K562 (cell line): ENCODE data around the gene CHAF1A. TPM values are rescaled to one million over a fixed set of nuclear protein-coding genes. Genes with fewer than 3 reads are reported as not detected.

ENCODE experiments used
- ATAC-seq: fragments of 200-7000 bp; cut with Tn5 transposase; 3 replicates; pipeline ENCODE4 v1.9.1; 2020; ENCODE audit warnings: moderate library complexity
- BruUV-seq: library from RNA; stranded (reverse); fragments of 400-500 nt; replicated peaks from 2 replicates; lab custom pipeline; 2021; lab: Mats Ljungman, UMichigan
- CTCF ChIA-PET: fragments of 300-600 bp; formaldehyde crosslinking; extraction: SDS; loops from one replicate; lab custom pipeline; 2021; ENCODE audit warnings: low intra/inter-chr PET ratio; lab: Yijun Ruan, JAX
- POLR2A ChIA-PET: fragments of 300-600, 350-650 bp; sonication (Branson Sonifier 250); formaldehyde crosslinking; extraction: SDS; loops from one replicate; lab custom pipeline; 2021; ENCODE audit warnings: antibody characterized with exemption, inconsistent platforms; lab: Yijun Ruan, JAX
- DNase-seq, 4 experiments: peaks; one replicate each; pipeline versions ENCODE4 v3.0.0 to v3.0.0-alpha.2; 2011 to 2018; ENCODE audit warnings: low spot score in 3 of 4, mixed read lengths in 3 of 4; ENCODE audit errors: extremely low read depth in 1 of 4
- FAIRE-seq: peaks from 2 replicates; lab custom pipeline; 2011; peaks lifted over from hg19 to GRCh38; lab: Jason Lieb, UNC
- H2AFZ ChIP-seq: 2 replicates; pipeline ENCODE4 v1.6.0; 2011; ENCODE audit warnings: low read depth, low read length, control low read depth, inconsistent platforms
- H3K27ac ChIP-seq: fragments of 200-600 bp; 3 replicates; pipeline ENCODE4 v1.8.0; 2011; ENCODE audit warnings: low read depth, mild to moderate bottlenecking, control low read depth, inconsistent platforms, low read length, moderate library complexity, mixed read lengths; ENCODE audit errors: extremely low read depth
- H3K27me3 ChIP-seq, 2 experiments: fragments of 300-600 bp in 1 of 2; 2 replicates in 1 of 2; 3 replicates in 1 of 2; pipeline versions ENCODE4 v1.6.0 to v1.8.0; 2011; ENCODE audit warnings: inconsistent platforms in 2 of 2, low read length in 2 of 2, mild to moderate bottlenecking in 1 of 2, mixed read lengths in 1 of 2, moderate library complexity in 1 of 2; ENCODE audit not compliant: control insufficient read depth in 2 of 2, insufficient read depth in 2 of 2
- H3K36me3 ChIP-seq: fragments of 300-600 bp; 3 replicates; pipeline ENCODE4 v1.8.0; 2011; ENCODE audit warnings: mild to moderate bottlenecking, low read length, inconsistent platforms; ENCODE audit not compliant: control insufficient read depth, insufficient read depth
- H3K4me1 ChIP-seq, 2 experiments: fragments of 200-600 bp in 1 of 2; replicated peaks in 1 of 2; 2 replicates in 1 of 2; 3 replicates in 1 of 2; pipeline versions ENCODE4 v1.5.1 to v1.8.0; 2011; ENCODE audit warnings: inconsistent platforms in 2 of 2, low read length in 2 of 2, mild to moderate bottlenecking in 1 of 2, mixed read lengths in 1 of 2, moderate library complexity in 1 of 2; ENCODE audit not compliant: control insufficient read depth in 2 of 2, insufficient read depth in 2 of 2
- H3K4me2 ChIP-seq: 2 replicates; pipeline ENCODE4 v1.6.1; 2011; ENCODE audit warnings: low read length, control low read depth, inconsistent platforms, mixed read lengths; ENCODE audit not compliant: insufficient read depth
- H3K4me3 ChIP-seq: fragments of 200-600 bp; sonication (generic), shearing (Covaris generic); 2 replicates; pipeline ENCODE4 v1.5.1; 2016; ENCODE audit warnings: control low read depth, inconsistent platforms
- H3K79me2 ChIP-seq: fragments of 200-600 bp; 3 replicates; pipeline ENCODE4 v1.8.0; 2011; ENCODE audit warnings: low read length, inconsistent platforms; ENCODE audit not compliant: control insufficient read depth, insufficient read depth
- H3K9ac ChIP-seq, 2 experiments: 2 replicates each; pipeline versions ENCODE4 v1.6.0 to v1.6.1; 2011; ENCODE audit warnings: low read depth in 2 of 2, low read length in 2 of 2, control low read depth in 1 of 2, inconsistent platforms in 1 of 2, mild to moderate bottlenecking in 1 of 2, mixed read lengths in 1 of 2; ENCODE audit not compliant: insufficient read depth in 1 of 2
- H3K9me1 ChIP-seq: one replicate; pipeline ENCODE4 v1.6.0; 2011; ENCODE audit warnings: inconsistent platforms, mild to moderate bottlenecking, low read length, moderate library complexity; ENCODE audit not compliant: control insufficient read depth, insufficient read depth
- H3K9me3 ChIP-seq: replicated peaks from 2 replicates; pipeline ENCODE4 v1.5.1; 2011; ENCODE audit warnings: low read depth, low read length, inconsistent platforms; ENCODE audit not compliant: control insufficient read depth, insufficient read depth
- H4K20me1 ChIP-seq: replicated peaks from 2 replicates; pipeline ENCODE4 v1.6.1; 2011; ENCODE audit warnings: low read length, inconsistent platforms, mixed read lengths; ENCODE audit not compliant: control insufficient read depth, insufficient read depth
- CTCF ChIP-seq, 3 experiments: IDR thresholded peaks in 2 of 3; conservative IDR thresholded peaks in 1 of 3; 2 replicates each; pipeline ENCODE4 v1.5.1; 2011 to 2012; ENCODE audit warnings: low read length in 3 of 3, mild to moderate bottlenecking in 3 of 3, control low read depth in 2 of 3, improper control_type of control experiment in 1 of 3, inconsistent platforms in 1 of 3, low read depth in 1 of 3, mixed read lengths in 1 of 3, moderate library complexity in 1 of 3; ENCODE audit not compliant: insufficient read depth in 2 of 3
- RBM14 ChIP-seq: fragments of 200-400 bp; formaldehyde crosslinking; IDR thresholded peaks from 2 replicates; pipeline ENCODE4 v1.6.1; 2018; ENCODE audit warnings: low read depth, mild to moderate bottlenecking, low read length, moderate library complexity, borderline replicate concordance; ENCODE audit not compliant: insufficient read depth
- SIN3B ChIP-seq: fragments of 450-650 bp; IDR thresholded peaks from 2 replicates; pipeline ENCODE4 v1.6.1; 2017; ENCODE audit warnings: low read depth, mild to moderate bottlenecking, moderate library complexity
- STAT5B ChIP-seq: fragments of 250-450 bp; sonication (Bioruptor Pico); IDR thresholded peaks from 2 replicates; pipeline ENCODE4 v1.8.0; 2021; ENCODE audit warnings: mild to moderate bottlenecking, inconsistent platforms
- SUPT5H ChIP-seq: fragments of 450-650 bp; IDR thresholded peaks from 2 replicates; pipeline ENCODE4 v1.6.1; 2016
- TRIM28 ChIP-seq: fragments of 450-650 bp; IDR thresholded peaks from 2 replicates; pipeline ENCODE4 v1.6.1; 2017
- XRCC4 ChIP-seq: IDR thresholded peaks from one replicate; pipeline ENCODE4 v1.6.1; 2011; ENCODE audit not compliant: insufficient read depth, insufficient read length; ENCODE audit errors: extremely low read depth
- ZBTB1 ChIP-seq: sonication (generic); formaldehyde crosslinking; IDR thresholded peaks from 2 replicates; pipeline ENCODE4 v1.8.1; 2023; ENCODE audit warnings: missing genetic modification reagents, low read depth, mild to moderate bottlenecking, borderline replicate concordance
- ZBTB43 ChIP-seq: sonication (generic); formaldehyde crosslinking; IDR thresholded peaks from 2 replicates; pipeline ENCODE4 v1.8.0; 2023; ENCODE audit warnings: mild to moderate bottlenecking, missing genetic modification reagents
- ZNF449 ChIP-seq: fragments of 250-450 bp; sonication (Bioruptor Pico); IDR thresholded peaks from 2 replicates; pipeline ENCODE4 v1.8.0; 2022; ENCODE audit warnings: moderate library complexity, mild to moderate bottlenecking, inconsistent platforms
- WGBS: fragments of 100-300 bp; shearing (Covaris generic); methylation state at CpG from one replicate; pipeline ENCODE4 v1.1.6; 2016; ENCODE audit warnings: low coverage, mixed read lengths; ENCODE audit not compliant: insufficient coverage; ENCODE audit errors: missing lambda C conversion rate; 5-methylcytosine and 5-hydroxymethylcytosine counted together
- in situ Hi-C: fragments of 300-500 bp; cut with MboI; formaldehyde crosslinking; loops from 4 replicates; pipeline ENCODE4 v1.15.0; 2018; ENCODE audit warnings: inconsistent platforms, mixed read lengths
- intact Hi-C: fragments of 100-400 bp; cut with micrococcal nuclease; formaldehyde crosslinking; loops from 2 replicates; pipeline ENCODE4 v1.14.2; 2022
- polyA plus RNA-seq, 8 experiments: library from polyadenylated mRNA; depleted of rRNA in 4 of 8; stranded (reverse) in 5 of 8; unstranded in 3 of 8; fragments of >200 nt; fragmentation: Nextera tagmentation in 2 of 8; fragmentation: Illumina TruSeq in 1 of 8; extraction: Ambion mirVana in 2 of 8; extraction: Trizol in 1 of 8; gene quantifications; 2 replicates each; pipeline versions ENCODE4 v1.2.1 to v1.2.3, GENCODE V29; 2011 to 2014; ENCODE audit warnings: inconsistent platforms in 1 of 8, missing spikeins in 1 of 8
- total RNA-seq, 7 experiments: library from RNA; depleted of rRNA in 6 of 7; stranded (reverse); fragments of >200 nt in 6 of 7; fragmentation: Illumina TruSeq in 2 of 7; extraction: Trizol in 2 of 7; gene quantifications; 2 replicates each; pipeline versions ENCODE4 v1.2.1 to v1.2.3, GENCODE V29; 2011 to 2021; ENCODE audit warnings: low replicate concordance in 1 of 7
- TF ChIP-seq, protein P1 (sequence below): fragments of 250-450 bp; sonication (Bioruptor Pico); IDR thresholded peaks from 2 replicates; pipeline ENCODE4 v1.8.0; 2022; ENCODE audit warnings: moderate library complexity, mild to moderate bottlenecking, inconsistent platforms

Gene CHAF1A
- total and polyA plus RNA-seq, 9 of the 15 experiments (the other 6 are each of a cell fraction or from before 2014, with no cell fraction given): 1.6 to 86.9 (median 45.2) TPM

DNA sequence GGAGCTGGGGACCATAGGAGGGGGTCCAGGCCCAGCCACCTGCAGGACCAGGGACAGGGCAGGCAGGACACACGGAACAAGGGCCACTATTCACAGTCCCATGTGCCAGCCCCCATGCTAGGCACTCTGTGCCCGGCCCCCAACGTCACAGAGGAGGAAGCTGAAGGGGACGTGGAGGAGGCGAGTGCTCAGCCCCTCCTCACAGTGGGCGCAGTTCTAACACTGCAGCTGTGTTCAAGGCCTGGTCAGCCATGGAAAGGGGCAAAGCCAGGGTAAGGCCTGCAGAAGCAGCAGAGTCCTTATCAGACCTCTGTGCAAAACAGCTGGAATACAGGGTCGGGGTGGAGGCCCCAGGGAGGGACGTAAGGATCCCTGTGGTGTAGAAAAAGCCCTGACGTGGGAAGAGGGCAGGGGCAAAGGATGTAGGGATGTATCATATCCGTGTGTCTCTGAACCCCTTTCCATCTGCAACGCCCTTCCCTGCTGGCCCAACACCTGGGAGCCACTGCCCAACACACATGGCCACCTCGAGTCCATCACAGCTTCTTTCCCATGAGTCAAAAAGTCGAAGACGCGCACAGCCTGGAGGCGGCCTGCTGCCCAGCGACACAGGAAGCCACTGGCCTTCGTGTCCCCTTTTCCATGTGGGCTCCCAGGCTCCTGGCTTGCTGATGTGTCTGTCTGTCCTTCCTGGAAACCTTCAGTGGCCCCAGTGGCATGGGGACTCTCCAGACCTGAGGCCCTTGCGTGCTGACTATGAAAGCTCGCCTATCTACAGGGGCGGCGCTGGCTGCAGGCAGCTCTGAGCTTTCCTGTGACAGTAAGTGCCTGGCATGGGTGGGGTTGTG is 30.1 kb upstream of the CHAF1A start:
- 67% methylated on average over 21 of the region's 22 CpGs for WGBS
- H3K9me3 ChIP-seq: no peaks in the 10 kb centered on the region
- H3K4me2 ChIP-seq: peak overlapping the region; percentile 30; the same call in 1 of the 2 replicates
- peaks cover 77 to 97% of the 10 kb centered on the region in 2 experiments for H3K4me1 ChIP-seq
- H3K27ac ChIP-seq: peak overlapping the region; percentile 57
- ChIA-PET CTCF (no interaction called here), POLR2A (interaction anchor here (0.5 to 1.2 kb wide), 8 partner anchors 9 to 508 kb away, joined by 3 to 6 read pairs (median 4); no protein-coding TSS in a partner anchor)
- no TSS peak for BruUV-seq
- intact Hi-C loops: no loop called here
- H3K9me1 ChIP-seq: no peaks in the 10 kb centered on the region
- H3K4me3 ChIP-seq: no peak overlapping the region
- no peak overlapping the region for H2AFZ ChIP-seq
- H4K20me1 ChIP-seq: peaks cover 8% of the 10 kb centered on the region
- no peak for FAIRE-seq
- peaks cover 50% of the 10 kb centered on the region; the same call in 2 of the 3 replicates for H3K36me3 ChIP-seq
- H3K27me3 ChIP-seq: no peaks in the 10 kb centered on the region
- peak in 3 of 4 experiments; percentile 48 to 55 (median 55) for DNase-seq
- in situ Hi-C loops: no loop called here
- ATAC-seq: no peak
- peaks cover 93% of the 10 kb centered on the region for H3K79me2 ChIP-seq
- peak overlapping the region; percentile 19 to 94; a peak in 3 of 4 replicates for H3K9ac ChIP-seq
- no peak for TF ChIP-seq SIN3B
- TF ChIP-seq ZBTB43 (CRISPR knock-in tag): no peak
- no peak for TF ChIP-seq ZNF449 (CRISPR knock-in tag)
- TF ChIP-seq CTCF (IDR thresholded peaks at IDR 0.05 in 2 of 3, conservative IDR thresholded peaks at IDR 0.05 in 1 of 3; ENCODE audit: insufficient read depth in 2 of 3, low read depth in 1 of 3, low read length in 3 of 3): no peak
- no peak for TF ChIP-seq XRCC4
- no peak for TF ChIP-seq RBM14
- TF ChIP-seq ZBTB1 (CRISPR knock-in tag): no peak
- TF ChIP-seq STAT5B (CRISPR knock-in tag): no peak
- no peak for TF ChIP-seq SUPT5H
- TF ChIP-seq, protein P1, sequence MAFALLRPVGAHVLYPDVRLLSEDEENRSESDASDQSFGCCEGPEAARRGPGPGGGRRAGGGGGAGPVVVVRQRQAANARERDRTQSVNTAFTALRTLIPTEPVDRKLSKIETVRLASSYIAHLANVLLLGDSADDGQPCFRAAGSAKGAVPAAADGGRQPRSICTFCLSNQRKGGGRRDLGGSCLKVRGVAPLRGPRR (CRISPR knock-in tag): no peak
- no peak for TF ChIP-seq TRIM28
